SIG-M5 treated with dmso at 0.1 percent for 504 hours (cell line): Measurements from ENCODE around the gene MKLN1.
"Not testable (repeated sequence)": the region's sequence is repeated elsewhere in the genome, so short reads cannot be mapped to it uniquely, and the experiment has no call there.

Experiments used
- DNase-seq: peaks from one replicate; lab custom pipeline; 2025; ENCODE audit not compliant: unreplicated experiment; lab: John Stamatoyannopoulos, UW

Gene MKLN1

GRCh38 chr7:131388126-131388525 lies 60.5 kb downstream of the MKLN1 start:
- DNase-seq: no peak

GRCh38 chr7:131390275-131390674 lies 62.6 kb downstream of the MKLN1 start:
- no peak for DNase-seq

GRCh38 chr7:131391145-131391544 lies 63.5 kb downstream of the MKLN1 start:
- no peak for DNase-seq

GRCh38 chr7:131400681-131401176 lies 73.1 kb downstream of the MKLN1 start:
- peak; percentile 9 for DNase-seq

GRCh38 chr7:131401194-131401593 lies 73.5 kb downstream of the MKLN1 start:
- DNase-seq: no peak

GRCh38 chr7:131403322-131403721 lies 75.6 kb downstream of the MKLN1 start:
- no peak for DNase-seq

GRCh38 chr7:131404226-131404911 lies 76.7 kb downstream of the MKLN1 start:
- no peak for DNase-seq

- no peak for DNase-seq
Observed at GRCh38 chr7:131409129-131409766, 81.6 kb downstream of the MKLN1 start.

- DNase-seq: no peak
Observed at GRCh38 chr7:131412031-131412430, 84.4 kb downstream of the MKLN1 start.

GRCh38 chr7:131413711-131414110 lies 86.0 kb downstream of the MKLN1 start:
- no peak for DNase-seq

GRCh38 chr7:131424219-131424822 lies 96.6 kb downstream of the MKLN1 start:
- peak; percentile 30 for DNase-seq

- DNase-seq: no peak
Observed at GRCh38 chr7:131425992-131426391, 98.3 kb downstream of the MKLN1 start.

- DNase-seq: not testable (repeated sequence)
Observed at GRCh38 chr7:131430826-131431225, 103.2 kb downstream of the MKLN1 start.

- DNase-seq: no peak
Observed at GRCh38 chr7:131431289-131431688, 103.6 kb downstream of the MKLN1 start.

GRCh38 chr7:131431756-131432155 lies 104.1 kb downstream of the MKLN1 start:
- DNase-seq: no peak

GRCh38 chr7:131436384-131436783 lies 108.7 kb downstream of the MKLN1 start:
- no peak for DNase-seq

GRCh38 chr7:131438969-131439368 lies 111.3 kb downstream of the MKLN1 start:
- no peak for DNase-seq

GRCh38 chr7:131443496-131443895 lies 115.8 kb downstream of the MKLN1 start:
- no peak for DNase-seq

- no peak for DNase-seq
Observed at GRCh38 chr7:131444683-131445082, 117.0 kb downstream of the MKLN1 start.

- no peak for DNase-seq
Observed at GRCh38 chr7:131449373-131449902, 121.8 kb downstream of the MKLN1 start.

- no peak for DNase-seq
Observed at GRCh38 chr7:131454498-131454897, 126.8 kb downstream of the MKLN1 start.

- DNase-seq: no peak
Observed at GRCh38 chr7:131455001-131455400, 127.3 kb downstream of the MKLN1 start.
